GM12891 (cell line): Measurements from ENCODE around the gene KLHL40.

Experiments
- POLR2AphosphoS5 ChIP-seq: IDR thresholded peaks from 2 replicates; pipeline ENCODE4 v1.6.1; 2011; ENCODE audit warnings: low read depth, low read length, control low read depth
- POU2F2 ChIP-seq: IDR thresholded peaks from 2 replicates; pipeline ENCODE4 v1.6.1; 2011; ENCODE audit warnings: low read depth, mild to moderate bottlenecking, control low read depth, low read length, moderate library complexity

DNA sequence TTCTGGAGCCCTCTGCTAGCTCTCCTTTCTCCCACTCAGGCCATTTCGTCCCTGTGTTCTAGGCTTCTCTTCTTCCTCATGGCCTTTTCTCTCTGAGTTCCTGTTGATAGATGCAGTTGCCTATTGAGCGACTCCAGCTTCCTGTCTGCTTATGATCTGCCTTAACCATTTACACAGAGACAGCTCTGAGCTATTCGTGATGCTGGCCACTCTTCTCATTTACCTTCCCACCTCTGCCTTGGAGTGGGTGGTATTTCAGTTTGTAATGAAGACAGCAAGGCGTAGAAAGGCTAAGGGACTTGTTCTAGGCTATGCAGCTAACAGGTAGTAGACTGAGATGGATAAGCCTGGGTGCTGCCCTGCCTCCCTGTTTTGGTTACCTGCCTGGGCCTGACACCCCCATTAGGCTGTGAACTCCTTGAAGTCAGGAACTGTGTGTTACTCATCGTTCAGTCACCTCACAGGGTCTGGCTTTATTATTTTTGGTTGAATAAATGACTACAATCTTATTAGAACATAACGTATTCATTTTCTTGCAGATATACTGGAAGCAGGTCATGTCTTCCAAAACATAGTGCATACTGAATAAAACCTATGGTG lies 44.5 kb upstream of the KLHL40 start:
- TF ChIP-seq POU2F2 (no peak), POLR2AphosphoS5 (no peak)
